T47D (cell line): ENCODE measurements around the gene KRT84.
"Not testable (repeated sequence)": the region's sequence is repeated elsewhere in the genome, so short reads cannot be mapped to it uniquely, and the experiment has no call there.

Experiments
- DNase-seq, 2 experiments: peaks; one replicate each; pipeline versions ENCODE4 v3.0.0 to v3.0.0-alpha.2; 2011 to 2012; ENCODE audit warnings: low read depth in 1 of 2, low spot score in 1 of 2
- JUND ChIP-seq: IDR thresholded peaks from 2 replicates; pipeline ENCODE4 v1.6.1; 2012; ENCODE audit warnings: low read depth
- in situ Hi-C: cut with HindIII; loops from 2 replicates; pipeline ENCODE4 v1.10.0; 2016; ENCODE audit warnings: low sequenced_read_pairs, low pct_unique_long_range_greater_than_20kb

The KRT84 gene

GRCh38 chr12:52349196-52349595 lies 36.3 kb downstream of the KRT84 start:
- in situ Hi-C loops = no loop called here
- no peak for TF ChIP-seq JUND
- DNase-seq = no peak

- DNase-seq = no peak
- TF ChIP-seq JUND = no peak
- in situ Hi-C loops = no loop called here
These were observed 37.6 kb downstream of the KRT84 start for GRCh38 chr12:52347551-52348510.

GRCh38 chr12:52347016-52347415 lies 38.4 kb downstream of the KRT84 start:
- in situ Hi-C loops = no loop called here
- no peak for DNase-seq
- no peak for TF ChIP-seq JUND

GRCh38 chr12:52346593-52346992 lies 38.9 kb downstream of the KRT84 start:
- no peak for DNase-seq
- TF ChIP-seq JUND = no peak
- in situ Hi-C loops = no loop called here

GRCh38 chr12:52345041-52345440 lies 40.4 kb downstream of the KRT84 start:
- DNase-seq, in situ Hi-C loops: not testable (repeated sequence)

GRCh38 chr12:52344111-52344510 lies 41.3 kb downstream of the KRT84 start:
- DNase-seq = no peak
- no peak for TF ChIP-seq JUND
- in situ Hi-C loops = no loop called here

GRCh38 chr12:52343550-52343949 lies 41.9 kb downstream of the KRT84 start:
- in situ Hi-C loops = no loop called here
- TF ChIP-seq JUND = no peak

GRCh38 chr12:52342781-52343490 lies 42.5 kb downstream of the KRT84 start:
- DNase-seq = no peak
- in situ Hi-C loops = no loop called here
- no peak for TF ChIP-seq JUND

More at GRCh38 chr12:52343550-52343949, 41.9 kb downstream of the KRT84 start:
- no peak for DNase-seq

GRCh38 chr12:52341066-52341580 lies 44.3 kb downstream of the KRT84 start:
- in situ Hi-C loops = no loop called here
- no peak for DNase-seq
- no peak for TF ChIP-seq JUND

GRCh38 chr12:52338241-52338960 lies 47.1 kb downstream of the KRT84 start:
- DNase-seq = no peak
- in situ Hi-C loops = no loop called here
- no peak for TF ChIP-seq JUND

GRCh38 chr12:52337054-52337453 lies 48.4 kb downstream of the KRT84 start:
- DNase-seq = no peak
- TF ChIP-seq JUND = no peak
- in situ Hi-C loops = no loop called here

GRCh38 chr12:52336641-52337040 lies 48.8 kb downstream of the KRT84 start:
- in situ Hi-C loops = no loop called here
- no peak for TF ChIP-seq JUND
- DNase-seq = no peak
